GM19238 (cell line): ENCODE results near the gene MTUS2.

Experiments
- DNase-seq: peaks from one replicate; pipeline ENCODE4 v3.0.0; 2011; ENCODE audit warnings: low spot score; ENCODE audit not compliant: insufficient read length

The MTUS2 gene

DNA sequence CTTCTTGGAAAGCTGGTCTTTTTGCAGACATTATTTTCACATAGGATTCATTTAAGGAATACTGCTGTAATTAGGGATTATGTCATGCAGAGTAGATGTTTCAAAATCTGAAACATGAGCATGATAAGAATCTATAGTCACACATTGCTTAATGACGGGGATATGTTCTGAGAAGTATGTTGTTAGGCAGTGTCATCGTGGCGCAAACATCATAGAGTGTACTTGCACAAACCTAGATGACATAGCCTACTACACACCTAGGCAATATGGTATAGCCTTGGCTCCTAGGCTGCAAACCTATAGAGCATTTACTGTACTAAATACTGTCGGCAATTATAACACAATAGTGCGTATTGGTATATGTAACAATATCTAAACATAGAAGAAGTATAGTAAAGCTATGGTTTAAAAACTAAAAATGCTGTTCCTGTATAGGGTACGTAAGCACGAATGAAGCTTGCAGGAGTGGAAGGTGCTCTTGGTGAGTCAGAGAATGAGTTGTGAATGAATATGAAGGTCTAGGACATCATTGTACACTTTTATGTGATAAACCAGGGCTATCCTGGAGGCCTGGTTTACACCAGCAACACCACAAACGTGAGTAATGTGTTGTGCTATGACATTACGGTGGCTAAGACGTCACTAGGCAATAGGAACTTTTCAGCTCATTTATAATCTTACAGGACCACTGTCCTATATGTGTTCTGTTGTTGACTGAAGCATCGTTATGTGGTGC, 283.1 kb downstream of the MTUS2 start:
- no peak for DNase-seq

DNA sequence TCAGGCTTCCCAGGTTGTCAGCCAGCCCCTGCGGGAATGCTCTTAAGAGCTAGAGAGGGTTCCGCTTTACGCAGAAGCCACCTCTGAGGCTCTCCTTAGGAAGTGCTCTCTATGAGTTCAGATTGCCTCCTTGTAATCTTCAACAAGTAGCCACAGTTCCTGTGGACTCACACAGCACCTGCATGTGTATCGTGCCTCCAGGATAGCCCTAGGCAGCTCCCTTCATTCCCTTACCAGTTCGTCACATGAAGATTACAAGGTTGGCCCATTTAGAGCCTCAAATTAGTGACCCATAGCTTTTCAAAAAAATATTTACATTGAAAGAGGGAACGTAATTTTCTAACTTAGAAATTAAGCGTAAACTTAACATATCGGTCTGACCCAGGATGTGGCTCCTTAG, 284.3 kb downstream of the MTUS2 start:
- DNase-seq, result no peak

DNA sequence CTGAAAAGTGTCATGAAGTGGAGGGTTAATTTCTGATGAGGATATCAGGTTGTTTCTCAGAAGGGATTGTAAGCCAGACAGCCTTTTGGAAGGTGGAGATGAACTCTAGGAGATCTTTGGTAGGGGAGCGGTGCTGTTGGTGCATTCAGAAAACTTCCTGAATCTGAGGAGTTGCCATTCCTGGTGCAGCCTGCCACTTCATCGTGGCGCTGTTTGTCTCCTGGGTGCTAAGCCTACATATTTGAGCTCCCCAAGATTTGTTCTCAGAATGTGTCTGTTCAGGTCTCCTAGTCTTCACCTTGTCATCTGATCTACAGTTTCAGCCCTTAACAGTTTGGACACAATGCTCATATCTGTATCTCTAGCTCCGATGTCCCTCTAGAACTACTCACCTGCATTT, 285.6 kb downstream of the MTUS2 start:
- DNase-seq, result no peak

DNA sequence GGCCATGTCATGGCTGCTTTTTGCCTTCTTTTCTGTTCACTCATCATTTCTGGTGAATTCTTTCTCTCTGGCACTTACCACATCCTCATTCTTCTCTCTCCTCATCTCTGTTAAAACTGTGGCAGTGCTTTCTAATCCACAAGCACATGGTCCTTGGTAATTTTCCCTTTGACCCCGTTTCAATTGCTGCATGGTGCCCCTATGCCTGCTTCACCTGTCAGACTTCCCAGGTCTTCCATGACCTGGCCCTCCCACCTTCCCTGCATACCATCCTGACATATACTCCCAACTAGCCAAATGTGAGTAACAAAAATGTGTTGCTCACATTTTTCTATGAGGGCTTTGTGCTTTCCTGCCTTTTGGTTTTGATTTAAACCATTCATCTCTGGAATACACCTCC, 286.5 kb downstream of the MTUS2 start:
- DNase-seq, result no peak

DNA sequence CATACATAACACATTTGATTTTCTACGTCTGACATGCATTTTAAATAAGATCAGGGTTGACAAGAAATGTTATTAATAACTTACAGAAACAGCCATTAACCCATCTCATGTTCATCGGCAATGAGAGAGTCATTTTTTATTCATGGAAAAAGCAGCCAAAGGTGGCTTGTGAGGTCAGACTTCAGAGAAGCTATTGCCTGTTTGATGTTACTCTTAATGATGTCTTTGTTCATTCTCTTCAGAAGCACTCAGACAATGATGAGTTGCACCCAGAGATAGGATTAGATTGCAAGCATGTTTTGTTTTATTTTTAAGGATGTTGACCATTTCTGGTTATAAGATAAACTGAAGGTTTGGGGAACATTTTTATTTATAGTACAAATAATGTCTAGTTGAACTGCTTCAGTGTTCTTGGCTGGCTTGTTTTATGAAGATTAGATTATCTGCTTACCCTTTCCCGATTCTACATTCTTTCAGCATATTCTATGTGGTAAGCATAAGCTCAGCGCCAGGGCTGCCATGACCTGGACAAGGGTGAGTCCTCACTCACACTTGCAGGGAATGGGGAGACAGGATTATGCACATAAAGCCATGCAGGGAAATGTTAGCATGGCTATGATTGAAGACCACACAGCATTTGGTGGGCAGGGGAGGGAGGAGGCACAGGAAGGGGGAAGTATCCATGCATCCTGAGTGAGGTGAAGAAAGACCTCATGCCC, 288.1 kb downstream of the MTUS2 start:
- no peak for DNase-seq

DNA sequence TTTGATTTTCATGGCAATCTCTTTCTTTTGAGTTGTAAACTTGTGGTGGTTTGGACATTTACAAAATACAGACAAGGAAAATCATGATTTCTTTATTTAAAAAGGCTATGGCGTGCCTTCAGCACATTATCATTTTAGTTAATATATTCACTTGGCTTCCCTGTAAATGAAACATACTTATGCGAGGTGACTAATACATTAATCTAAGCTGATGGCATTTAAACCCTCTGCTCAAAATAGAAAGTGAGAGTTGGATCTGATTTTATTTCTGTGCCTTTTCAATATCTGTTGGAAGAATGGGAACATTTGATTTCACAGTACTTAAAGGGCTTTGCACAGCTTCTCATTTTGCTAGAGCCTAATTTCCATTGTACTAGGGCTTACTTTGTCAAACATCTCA, 289.8 kb downstream of the MTUS2 start:
- no peak for DNase-seq

DNA sequence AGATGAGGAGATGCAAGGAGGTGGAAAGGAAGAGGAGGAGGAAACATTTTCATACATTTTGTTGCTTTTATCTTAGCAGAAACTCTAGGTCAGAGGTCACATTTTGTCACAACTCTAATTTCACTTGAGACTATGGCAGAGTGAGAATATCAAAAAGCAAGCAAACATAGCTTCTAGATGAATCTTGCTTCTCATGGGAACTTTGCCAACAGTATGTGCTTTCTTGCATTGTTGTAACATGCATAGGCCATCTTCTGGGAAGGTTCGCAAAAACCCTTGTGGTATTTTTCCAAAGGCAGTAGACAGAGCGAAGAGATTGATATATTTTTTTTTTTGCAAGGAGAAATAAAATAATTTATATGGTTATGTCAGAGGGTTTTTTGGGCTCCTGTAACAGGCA, 291.3 kb downstream of the MTUS2 start:
- DNase-seq, result no peak

DNA sequence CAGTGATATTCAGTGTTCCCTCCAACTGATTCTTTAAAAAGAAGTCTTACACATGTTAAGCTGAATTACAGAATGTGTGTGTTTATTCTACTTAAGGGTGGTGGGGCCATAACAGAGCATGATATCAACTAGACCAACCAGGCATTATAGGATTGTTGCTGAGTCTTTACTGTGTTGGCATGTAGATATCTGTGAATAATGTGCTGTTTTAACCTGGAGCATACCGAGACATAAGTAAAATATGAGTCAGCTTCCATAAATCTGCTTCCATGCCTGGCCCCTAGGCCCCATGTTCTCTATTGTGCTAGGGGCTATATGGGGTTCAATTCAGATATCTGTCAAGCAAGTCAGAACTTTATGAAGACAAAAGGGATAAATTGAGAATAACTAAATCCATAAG, 295.7 kb downstream of the MTUS2 start:
- DNase-seq, result no peak

DNA sequence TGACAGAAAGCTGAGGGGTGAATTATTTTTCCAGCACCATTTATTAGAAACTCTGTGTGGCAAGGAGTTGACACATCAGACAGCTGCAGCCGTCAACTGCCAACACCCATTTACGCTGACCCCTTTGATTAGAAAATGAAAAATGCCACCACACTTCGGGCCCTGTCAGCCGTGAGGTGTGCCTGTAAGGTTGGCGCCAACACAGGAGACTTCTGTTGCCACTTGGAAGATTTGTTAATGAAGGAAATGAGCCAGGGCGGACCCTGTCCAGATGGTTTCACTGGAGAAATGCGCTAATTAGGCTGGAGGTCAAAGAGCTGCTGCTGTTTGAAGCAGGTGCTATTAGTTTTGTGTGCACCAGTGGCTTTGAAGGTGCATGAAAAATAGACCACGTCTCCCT, 297.5 kb downstream of the MTUS2 start:
- DNase-seq, result no peak

DNA sequence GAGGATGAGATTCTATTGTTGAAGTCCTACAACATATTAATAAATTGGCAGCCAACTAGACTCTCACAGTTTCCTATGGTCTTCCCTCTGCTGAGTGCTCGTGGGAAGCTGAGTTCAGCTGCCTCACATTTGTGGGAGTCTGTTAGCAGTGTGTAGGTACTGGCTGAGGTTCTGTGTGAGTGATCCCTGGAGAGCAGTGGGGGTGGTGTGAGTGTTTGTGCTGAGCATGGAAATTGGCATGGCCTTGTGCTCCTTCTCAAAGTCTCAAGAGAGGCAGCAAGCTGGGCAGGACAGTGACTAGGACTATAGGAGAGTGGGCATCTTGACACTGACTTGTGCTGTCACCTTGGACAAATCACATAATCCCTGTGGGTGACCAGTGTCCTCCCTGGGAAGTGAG, 298.3 kb downstream of the MTUS2 start:
- no peak for DNase-seq

DNA sequence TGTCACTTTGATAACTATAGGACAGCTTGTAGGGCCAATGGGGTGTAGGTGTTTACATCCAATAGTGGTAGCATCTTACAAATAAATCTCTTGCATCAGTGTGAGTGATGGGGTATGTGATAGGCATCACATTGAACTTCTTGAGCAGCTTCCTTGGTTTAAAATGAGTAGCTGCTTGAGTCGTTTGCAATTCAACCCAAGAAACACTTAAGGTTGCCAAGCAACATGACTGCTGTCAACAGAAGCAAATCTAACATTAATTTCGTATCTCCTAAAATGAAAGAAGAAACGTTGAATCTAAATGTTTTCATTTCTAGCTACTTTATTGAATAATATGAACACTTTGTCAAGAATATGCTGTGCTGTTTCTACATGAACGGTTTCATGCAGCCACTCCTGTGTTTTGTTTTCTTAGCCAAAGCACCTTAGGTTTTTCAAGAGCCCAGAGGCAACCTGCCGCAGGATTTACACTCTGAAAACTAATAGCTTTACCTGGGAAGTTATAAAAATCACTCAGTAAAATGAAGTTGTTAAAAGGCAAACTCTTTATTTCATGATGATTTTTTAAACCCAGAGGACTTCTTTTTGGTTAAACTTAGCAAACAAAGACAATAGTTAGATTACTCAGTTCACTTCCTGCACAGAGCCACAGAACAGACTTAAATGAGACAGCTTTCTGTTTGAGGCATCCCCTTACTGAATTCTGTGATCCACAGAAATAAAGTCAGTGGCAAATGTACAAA, 305.2 kb downstream of the MTUS2 start:
- DNase-seq, result no peak

DNA sequence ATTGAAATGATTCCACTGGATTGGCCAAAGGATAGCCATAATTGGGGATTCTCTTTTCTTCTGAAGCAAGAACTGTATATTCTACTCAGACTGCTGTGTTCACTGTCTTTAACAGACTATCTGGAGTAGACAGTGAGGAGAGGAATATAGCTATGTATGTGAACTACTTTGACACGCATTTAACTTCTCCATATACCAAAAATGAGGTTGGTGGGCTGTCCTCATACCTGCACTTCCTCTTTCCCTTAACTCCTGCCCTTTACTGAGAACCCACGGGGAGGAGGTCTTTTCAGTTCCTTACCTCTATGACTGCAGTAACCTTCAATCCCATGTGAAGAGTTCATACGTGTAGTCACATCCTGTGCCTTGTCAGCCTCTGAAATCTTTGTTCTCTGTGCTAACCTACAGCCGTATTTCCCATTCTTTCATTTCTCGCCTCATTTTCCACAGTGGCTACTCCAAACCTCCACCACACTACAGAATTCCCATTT, 305.8 kb downstream of the MTUS2 start:
- peak; percentile 6 for DNase-seq

DNA sequence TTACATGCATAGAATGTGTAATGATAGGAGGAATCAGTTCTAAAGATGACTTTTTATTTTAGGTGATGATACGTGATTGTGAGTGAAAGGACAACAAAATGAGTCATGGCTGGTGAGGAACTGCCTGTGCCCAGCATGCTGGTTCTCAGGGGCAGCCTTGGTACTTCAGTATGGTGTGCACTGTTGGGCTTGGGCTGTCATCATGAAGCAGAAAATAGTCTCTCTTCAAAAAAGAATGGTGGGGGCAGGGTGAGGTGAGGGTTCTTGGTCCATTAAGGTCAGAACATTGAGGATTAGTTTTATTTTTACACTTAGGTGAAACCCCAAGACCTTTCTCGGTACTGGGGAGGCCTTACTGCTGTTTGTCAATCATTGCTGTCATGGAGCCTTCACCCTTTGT, 309.5 kb downstream of the MTUS2 start:
- DNase-seq, result no peak

DNA sequence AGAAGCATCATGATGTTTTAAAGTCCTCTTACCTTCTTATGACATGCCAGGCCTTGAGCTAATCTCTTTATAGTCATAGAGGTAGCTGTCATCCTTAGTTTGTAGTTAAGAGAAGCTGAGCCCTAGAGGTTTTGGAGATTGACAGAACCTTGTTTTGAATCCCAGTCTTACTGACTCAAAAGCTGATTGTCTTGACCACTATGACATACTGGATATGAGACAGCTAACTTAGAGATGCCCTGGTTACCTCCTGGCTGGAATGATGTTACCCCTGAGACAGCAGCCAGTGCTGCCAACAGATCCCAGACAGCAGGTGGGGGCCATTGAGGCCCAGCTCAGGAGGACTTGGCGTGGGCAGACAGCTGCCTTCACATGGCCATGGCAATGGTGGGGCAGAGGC, 311.0 kb downstream of the MTUS2 start:
- DNase-seq, result no peak

DNA sequence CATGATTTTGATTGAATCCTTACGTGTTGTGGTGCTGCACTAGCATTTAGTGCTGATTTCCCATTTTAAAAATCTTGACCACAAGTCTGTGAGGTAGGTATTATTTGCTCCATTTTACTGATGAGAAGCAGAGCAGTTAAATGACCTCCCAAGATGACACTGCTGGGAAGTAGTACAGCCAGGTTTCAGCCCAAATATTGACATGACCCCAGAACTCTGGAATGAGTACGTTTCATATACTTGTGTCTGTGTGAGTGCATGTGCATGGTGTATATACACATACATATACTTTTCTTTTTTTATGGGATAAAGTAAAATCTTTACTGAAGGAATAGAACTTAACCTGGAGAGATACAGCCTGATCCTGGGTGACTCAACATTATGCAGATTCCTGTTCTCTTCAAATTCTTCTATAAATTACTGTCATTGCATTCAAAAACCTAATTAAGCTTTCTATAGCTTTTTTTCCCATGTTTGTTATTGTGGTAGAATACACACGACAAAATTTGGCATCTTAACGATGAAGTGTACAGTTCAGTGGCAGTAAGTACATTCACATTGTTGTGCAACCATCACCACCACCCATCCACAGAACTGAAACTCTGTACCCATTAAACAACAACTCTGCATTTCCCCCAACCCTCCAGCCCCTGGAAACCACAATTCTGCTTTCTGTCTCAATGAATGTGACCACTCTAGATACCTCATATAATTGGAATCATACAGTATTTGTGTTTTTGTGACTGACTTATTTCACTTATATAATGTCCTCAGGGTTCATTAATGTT, 311.9 kb downstream of the MTUS2 start:
- DNase-seq, result no peak

DNA sequence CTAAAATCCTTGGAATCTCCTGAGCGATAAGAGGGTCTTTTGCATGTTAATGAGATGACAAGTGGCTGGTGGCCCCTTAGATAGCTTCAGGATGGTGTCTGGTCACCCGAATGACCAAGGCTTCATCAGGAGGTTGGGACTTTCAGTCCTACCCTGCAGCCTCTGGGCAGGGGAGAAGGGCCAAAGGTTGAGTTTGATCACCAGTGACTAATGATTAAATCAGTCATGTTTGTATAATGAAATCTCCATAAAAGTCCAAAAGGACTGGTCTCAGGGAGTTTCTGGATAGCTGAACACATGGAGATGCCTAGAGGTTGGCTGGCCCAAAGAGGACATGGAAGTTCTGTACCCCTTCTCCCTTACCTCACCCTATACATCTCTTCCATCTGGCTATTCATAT, 316.2 kb downstream of the MTUS2 start:
- no peak for DNase-seq

DNA sequence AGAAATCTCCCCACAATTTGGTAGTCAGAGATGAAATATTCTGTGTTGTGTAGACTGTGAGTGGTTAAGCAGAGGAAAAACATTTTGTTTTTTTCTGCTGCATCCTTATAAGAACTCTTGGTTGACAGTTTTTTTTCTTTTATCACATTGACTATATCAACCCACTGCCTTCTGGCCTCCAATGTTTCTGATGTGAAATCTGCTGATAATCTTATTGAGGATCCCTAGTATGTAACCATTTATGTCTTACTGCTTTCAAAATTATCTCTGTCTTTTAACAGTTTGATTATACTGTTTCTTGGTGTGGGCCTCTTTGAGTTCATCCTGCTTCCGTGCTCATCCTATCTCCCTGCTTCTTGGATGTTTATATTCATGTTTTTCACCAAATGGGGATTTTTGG, 316.9 kb downstream of the MTUS2 start:
- DNase-seq, result no peak

DNA sequence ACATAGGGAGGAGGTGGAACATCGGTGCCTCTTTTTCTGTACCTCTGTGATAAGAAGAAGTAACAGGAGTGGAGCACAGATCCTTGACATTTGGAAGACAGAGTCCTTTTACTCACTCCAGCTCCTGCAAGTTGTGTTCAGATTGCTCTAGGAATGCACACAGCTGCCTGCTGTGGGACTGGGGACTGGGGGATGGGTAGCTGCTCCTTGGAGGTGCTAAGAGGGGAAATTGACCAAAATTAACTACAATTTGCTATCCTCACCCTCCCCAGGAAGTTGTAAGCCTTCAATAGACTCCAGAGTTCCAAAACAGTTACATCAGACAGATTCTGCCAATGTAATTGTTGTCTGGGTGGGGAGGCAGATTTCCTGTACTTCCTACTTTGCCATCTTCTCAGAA, 317.9 kb downstream of the MTUS2 start:
- no peak for DNase-seq

DNA sequence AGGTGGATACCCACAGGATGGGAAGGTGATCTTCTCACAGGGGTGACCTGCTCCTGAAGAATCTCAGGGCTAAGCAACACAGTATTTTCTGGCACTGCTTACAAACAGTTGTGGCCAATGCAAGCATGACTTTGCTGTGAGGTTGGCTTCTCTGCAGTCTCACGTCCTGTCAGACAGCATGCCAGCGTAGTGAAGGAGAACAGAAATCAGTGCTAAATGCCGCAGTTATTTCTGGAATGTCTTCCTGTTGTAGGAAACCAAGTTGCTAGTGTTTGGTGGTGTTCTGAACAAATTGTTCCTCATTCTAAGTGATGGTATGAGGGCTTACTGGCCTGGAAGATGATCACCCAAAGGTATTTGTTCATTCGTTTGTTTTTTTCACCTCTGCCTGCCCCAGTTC, 320.1 kb downstream of the MTUS2 start:
- no peak for DNase-seq

DNA sequence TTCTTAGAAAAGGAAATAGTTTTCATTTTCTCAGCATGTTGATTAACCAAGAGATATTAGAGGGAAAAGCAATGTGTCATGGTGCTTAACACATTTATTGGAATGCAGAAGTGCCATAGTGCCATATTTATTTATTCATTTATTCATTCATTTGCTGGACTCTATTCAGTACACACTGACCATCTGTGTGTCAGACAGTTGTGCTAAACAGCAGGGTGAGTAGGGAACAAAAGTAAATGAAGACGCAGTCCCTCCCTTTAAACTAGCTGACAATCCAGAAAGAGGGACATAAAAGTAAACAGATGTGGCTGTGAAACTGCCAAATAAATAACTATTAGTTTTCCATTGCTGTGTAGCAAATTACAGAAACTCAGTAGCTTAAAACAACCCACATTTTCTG, 323.7 kb downstream of the MTUS2 start:
- DNase-seq, result no peak

DNA sequence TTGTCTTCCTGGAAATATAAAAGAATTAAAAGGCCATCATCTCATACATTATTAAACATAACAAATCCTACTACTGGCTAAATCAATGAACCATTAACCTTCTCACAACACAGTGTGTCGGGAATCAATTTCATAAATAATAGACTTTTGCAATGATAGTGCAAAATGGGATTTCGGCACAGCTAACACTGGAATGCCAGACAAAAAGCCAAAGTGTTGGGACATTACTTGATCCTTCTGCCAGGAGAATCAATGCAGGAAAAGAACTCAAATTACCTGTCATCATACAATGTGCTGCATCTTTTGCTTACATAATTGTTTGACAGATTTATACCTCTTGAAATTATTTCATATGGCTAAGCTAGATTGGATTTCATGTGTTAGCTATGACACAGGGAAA, 334.3 kb downstream of the MTUS2 start:
- DNase-seq, result no peak

DNA sequence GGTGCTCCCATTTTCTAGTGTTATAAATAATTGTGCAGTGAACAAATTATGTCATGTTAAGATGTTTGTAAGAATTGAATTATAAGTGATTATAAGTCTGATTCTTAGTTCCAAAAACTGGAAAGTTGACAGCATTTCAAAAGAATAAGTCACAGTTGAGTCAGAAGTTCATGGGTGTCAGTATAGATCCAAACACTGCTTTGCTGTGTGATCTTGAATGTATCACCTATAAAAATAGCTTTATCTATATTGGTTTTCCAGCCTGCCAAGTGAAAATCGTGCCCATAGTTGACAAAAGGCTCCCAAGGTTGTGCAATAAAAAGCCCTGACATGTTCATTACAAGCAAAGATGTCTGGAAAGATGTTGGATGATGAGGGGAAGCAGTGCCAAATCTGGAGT, 336.0 kb downstream of the MTUS2 start:
- no peak for DNase-seq
